SU-DHL-6 (cell line): ENCODE data around the gene RAC2.

Experiments used
- EZH2phosphoT487 ChIP-seq: fragments of 200-600 bp; sonication (generic), shearing (Covaris generic); conservative IDR thresholded peaks from 2 replicates; pipeline ENCODE4 v1.6.1; 2018; ENCODE audit warnings: mild to moderate bottlenecking, antibody characterized with exemption, low read length, moderate library complexity, mixed read lengths
- TF ChIP-seq, protein P1 (sequence below): fragments of 200-600 bp; sonication (generic); IDR thresholded peaks from one replicate; pipeline ENCODE4 v1.5.1; 2017; ENCODE audit warnings: antibody characterized with exemption, mild to moderate bottlenecking, low read length, moderate library complexity; ENCODE audit not compliant: insufficient read depth, poor library complexity, severe bottlenecking

DNA sequence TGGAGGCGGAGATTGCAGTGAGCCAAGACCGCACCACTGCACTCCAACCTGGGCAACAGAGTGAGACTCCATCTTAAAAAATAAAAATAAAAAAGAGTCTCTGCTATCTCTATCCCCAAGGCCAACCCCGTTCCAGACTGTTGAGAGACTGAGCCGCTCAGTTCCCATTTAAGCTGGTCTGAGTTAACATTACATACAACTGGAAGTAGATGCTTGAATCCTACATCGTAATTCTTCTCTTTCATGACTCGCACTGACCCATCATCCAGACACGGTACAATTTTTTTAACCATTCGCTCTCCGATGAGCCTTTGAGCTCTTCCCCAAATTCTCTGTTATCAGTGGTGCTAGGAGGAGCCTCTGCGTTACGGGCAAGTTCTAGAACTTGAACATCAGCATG, 33.3 kb upstream of the RAC2 start:
- TF ChIP-seq, protein P1, sequence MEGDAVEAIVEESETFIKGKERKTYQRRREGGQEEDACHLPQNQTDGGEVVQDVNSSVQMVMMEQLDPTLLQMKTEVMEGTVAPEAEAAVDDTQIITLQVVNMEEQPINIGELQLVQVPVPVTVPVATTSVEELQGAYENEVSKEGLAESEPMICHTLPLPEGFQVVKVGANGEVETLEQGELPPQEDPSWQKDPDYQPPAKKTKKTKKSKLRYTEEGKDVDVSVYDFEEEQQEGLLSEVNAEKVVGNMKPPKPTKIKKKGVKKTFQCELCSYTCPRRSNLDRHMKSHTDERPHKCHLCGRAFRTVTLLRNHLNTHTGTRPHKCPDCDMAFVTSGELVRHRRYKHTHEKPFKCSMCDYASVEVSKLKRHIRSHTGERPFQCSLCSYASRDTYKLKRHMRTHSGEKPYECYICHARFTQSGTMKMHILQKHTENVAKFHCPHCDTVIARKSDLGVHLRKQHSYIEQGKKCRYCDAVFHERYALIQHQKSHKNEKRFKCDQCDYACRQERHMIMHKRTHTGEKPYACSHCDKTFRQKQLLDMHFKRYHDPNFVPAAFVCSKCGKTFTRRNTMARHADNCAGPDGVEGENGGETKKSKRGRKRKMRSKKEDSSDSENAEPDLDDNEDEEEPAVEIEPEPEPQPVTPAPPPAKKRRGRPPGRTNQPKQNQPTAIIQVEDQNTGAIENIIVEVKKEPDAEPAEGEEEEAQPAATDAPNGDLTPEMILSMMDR = no peak
- no peak for TF ChIP-seq EZH2phosphoT487
